8988T (cell line): ENCODE results near the gene AARS2.
"Not testable (repeated sequence)": the region's sequence is repeated elsewhere in the genome, so short reads cannot be mapped to it uniquely, and the experiment has no call there.

Experiments
- DNase-seq: peaks from one replicate; pipeline ENCODE4 v3.0.0; 2011

Gene AARS2

GRCh38 chr6:44312901-44313788, at the start of gene AARS2:
AARS2 (minus strand) TSS chr6:44313347; CDS start chr6:44313323, 24 bp downstream.
- peak; percentile 65 for DNase-seq

DNA sequence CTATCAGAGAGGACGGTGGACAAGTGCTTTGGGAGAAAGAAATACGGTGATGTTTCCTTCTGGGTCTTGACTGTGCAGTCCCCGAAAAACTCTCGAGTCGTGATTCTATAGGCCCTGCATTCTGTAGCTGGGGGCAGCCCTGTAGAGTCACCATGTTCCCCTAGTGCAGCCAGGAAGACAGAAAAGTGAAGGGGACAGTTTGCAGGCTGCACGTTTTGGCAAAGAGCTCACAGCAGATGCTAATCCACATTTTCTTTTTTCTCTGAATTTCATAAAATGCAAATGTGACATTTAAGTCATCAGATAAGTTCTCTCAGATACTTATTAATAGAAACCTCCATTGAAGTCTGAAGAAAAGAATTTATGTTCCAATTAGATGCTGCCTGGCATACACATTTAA, 48.8 kb upstream of the AARS2 start:
- no peak for DNase-seq

- DNase-seq, result no peak
These were observed 46.8 kb upstream of the AARS2 start for GRCh38 chr6:44359973-44360372.

DNA sequence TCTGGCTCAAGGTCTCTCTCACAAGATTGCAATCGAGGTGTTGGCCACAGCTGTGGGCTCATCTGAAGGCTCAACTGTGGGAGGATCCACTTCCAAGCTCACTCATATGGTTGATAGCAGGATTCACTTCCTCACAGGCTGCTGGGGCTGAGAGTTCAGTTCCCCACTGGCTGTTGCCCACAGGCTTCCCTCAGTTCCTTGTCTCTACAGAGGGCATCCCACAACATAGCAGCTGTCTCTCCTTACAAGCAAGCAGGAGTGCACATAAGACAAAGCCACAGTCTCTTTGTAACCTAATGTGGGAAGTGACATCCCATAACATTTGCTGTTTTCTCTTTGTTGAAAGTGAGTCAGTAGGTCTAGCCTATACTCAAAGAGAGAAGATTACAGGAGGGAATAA, 43.3 kb upstream of the AARS2 start:
- DNase-seq, result no peak

GRCh38 chr6:44355640-44356039, 42.5 kb upstream of the AARS2 start:
- no peak for DNase-seq

DNA sequence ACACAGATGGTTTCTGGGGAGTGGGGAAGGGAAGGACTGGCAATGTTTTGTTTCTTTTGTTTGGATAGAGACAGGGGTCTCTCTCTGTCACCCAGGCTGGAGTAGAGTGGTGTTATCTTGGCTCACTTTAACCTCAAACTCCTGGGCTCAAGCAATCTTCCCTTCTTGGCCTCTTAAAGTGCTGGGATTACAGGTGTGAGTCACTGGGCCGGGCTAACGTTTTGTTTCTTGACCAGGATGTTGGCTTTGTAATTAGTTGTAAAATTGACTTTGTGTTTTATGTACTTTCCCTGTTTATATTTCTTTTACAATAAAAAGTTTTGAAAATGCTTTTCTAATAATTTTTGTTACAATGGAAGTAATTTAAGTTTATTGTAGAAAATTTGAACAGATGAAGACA, 40.2 kb upstream of the AARS2 start:
- DNase-seq, result no peak

DNA sequence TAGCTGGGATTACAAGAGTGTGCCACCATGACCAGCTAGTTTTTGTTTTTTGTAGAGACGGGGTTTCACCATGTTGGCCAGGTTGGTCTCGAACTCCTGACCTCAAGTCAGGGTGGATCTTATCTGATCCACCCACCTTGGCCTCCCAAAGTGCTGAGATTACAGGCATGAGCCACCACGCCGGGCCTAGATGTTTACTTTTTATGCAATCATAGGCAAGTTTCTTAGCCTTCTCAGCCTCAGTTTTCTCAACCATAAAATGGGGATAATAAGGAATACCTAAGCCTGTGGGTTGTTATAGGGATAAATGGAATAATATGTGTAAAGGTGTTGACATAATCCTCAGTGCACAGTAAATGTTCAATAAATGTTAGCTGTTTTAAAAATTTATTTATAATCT, 39.1 kb upstream of the AARS2 start:
- no peak for DNase-seq

- not testable (repeated sequence) for DNase-seq
These were observed 37.5 kb upstream of the AARS2 start for GRCh38 chr6:44350650-44350994.

DNA sequence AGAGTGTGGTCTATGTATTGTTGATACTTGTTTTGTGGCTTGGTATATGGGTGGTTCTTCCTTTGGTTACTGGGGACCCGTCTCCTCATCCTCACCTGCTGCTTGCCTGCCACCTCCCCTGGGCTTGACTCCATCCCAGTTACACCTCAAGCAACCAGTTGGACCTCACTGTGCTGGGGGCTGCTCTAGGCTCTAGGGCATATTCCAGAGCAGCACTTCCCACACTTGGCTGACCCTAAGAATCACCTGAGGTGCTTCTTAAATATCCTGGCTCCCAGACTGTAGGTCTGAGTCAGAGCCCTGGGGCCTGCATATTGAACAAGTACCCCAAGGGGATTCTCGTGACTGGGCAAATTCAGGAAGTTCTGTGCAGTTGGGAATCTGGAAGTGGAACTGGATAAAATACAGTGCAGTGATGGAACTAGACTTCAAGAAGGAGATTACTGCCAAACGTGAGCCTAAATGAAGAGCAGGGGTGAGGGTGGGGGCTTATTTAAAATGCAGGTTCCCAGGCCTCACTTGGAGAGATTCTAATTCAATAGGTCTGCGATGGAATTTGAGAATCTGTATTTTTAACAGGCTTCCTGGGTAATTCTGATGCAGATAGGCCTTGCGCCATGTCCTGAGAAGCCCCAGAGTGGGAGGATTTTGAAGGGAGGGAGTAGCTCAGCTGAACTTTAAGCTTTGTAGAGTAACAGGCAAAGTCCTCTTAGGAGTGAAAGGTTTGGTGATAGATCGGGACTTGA, 36.9 kb upstream of the AARS2 start:
- DNase-seq, result no peak

DNA sequence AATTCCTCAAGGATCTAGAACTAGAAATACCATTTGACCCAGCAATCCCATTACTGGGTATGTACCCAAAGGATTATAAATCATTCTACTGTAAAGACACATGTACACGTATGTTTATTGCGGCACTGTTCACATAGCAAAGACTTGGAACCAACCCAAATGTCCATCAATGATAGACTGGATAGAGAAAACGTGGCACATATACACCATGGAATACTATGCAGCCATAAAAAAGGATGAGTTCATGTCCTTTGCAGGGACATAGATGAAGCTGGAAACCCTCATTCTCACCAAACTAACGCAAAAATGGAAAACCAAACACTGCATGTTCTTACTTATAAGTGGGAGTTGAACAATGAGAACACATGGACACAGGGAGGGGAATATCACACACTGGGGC, 33.7 kb upstream of the AARS2 start:
- not testable (repeated sequence) for DNase-seq

DNA sequence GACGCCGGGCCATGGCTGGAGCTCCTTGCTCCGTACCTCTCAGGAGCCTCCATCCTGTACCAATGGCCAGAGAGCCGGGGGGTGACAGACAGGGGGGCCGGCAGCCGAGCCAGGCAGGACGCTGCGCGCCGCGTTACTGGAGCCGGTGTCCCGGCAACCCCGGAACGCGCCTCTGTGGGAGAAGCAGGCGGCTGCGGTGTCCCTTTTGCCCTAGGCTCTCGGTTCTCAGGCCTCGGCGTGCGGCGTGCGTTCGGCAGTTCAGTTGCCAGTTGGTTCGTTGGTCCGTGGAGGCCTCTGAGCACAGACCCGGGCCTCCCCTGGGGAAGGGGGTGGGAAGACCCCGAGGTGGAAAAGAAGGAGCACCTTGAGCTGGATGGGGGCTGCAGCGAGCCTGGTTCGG, 29.3 kb upstream of the AARS2 start, which contains the start of gene SPATS1:
Gene SPATS1 (plus strand): TSS at position 162 of the 400 bp plus-strand sequence. CDS start 446 bp downstream, outside the sequence.
- no peak for DNase-seq

DNA sequence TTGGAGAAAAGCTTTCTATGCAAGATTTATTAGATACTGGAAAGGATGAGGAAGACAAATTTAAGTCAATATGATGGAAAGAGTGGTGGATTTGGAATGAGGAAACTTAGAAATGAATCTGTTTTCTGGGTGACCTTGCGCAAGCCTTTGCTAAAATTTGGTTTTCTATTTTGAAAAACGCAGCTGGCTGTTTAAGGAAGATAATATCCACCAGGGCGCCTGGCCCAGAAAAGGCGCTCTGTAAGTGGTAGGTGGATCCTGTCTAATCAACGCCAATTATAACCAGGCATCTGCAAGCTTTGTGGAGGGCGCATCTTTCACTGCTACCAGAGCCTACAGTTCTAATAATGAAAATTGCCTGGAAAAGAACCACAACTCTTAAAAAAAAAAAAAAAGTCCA, 28.9 kb upstream of the AARS2 start:
- DNase-seq, result no peak

GRCh38 chr6:44341095-44341890, 28.1 kb upstream of the AARS2 start:
- no peak for DNase-seq

DNA sequence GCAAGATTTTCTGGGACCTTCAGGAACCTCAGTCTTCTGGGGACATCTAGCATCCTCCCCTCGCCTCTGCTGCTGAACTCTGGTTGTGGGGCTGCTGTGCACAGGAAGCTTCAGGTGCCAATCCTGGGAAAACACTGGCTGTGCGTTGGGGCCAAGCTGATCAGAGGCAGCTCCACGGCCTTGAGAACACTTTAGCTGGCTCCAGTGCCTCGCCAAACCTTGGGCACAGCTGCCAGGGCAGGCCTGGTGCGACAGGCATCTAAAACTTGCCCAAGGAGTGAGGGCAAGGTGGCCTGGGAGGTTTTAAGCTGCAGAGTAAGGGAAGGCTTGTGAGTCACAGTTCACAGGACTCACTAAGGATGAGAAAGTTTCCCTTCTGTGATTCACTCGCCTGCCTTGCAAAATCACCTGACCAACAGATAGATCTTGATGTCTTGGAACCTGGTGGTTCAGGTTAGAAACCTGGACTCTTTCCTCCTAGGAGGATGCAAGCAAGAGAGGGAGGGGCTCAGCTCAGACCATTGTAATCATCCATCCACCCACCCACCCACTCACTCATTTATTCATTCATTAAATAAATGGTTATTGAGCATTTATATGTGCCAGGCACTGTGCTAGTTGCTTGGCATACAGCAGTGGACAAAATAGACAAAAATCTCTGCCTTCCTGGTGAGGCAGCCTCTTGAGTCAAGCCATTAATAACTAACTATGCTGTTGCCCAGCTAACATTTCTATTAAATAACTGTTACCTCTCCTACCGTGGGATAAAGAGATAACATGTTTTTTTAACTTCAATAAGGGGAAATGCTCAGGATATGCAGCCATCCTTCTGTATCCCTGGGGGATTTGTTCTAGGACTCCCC, 26.8 kb upstream of the AARS2 start:
- DNase-seq, result no peak

- no peak for DNase-seq
These were observed 26.2 kb upstream of the AARS2 start for GRCh38 chr6:44339301-44339700.

- no peak for DNase-seq
These were observed 25.3 kb upstream of the AARS2 start for GRCh38 chr6:44338228-44339122.

- DNase-seq, result no peak
These were observed 22.5 kb upstream of the AARS2 start for GRCh38 chr6:44335631-44336030.

GRCh38 chr6:44333942-44334341, 20.8 kb upstream of the AARS2 start:
- no peak for DNase-seq

- DNase-seq, result no peak
These were observed 20.2 kb upstream of the AARS2 start for GRCh38 chr6:44333273-44333919.

- no peak for DNase-seq
These were observed 19.4 kb upstream of the AARS2 start for GRCh38 chr6:44332585-44332984.

DNA sequence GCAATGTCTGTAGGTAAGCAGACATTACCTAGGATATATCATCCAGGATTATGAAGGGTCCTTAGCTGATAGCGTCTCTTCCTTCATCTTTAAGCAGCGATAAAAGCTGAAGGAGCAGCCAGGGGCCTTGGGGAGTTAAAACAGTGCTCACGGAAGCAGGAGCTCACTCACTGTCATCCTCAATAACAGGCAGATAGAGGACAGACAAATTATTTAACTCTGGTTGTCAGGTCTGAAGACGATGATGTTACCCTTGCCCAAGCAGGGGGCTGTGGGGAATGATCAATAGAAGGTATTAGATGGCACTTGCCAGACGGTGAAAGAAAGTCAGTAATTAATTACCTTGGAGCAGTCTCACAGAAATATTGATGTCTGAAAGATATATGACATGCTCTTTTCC, 16.7 kb upstream of the AARS2 start:
- no peak for DNase-seq
